Upper lobe of left lung (tissue), 4 donors: Measurements from ENCODE around the gene SLC16A9.

Experiments used
- EP300 ChIP-seq, 4 donors: sonication (generic); formaldehyde crosslinking; IDR thresholded peaks; one replicate each; pipeline ENCODE4 v1.5.1; 2017; ENCODE audit warnings: antibody characterized with exemption in 4 of 4, control low read depth in 2 of 4
- POLR2A ChIP-seq, 4 donors: fragments of 450-650 bp; IDR thresholded peaks; one replicate each; pipeline ENCODE4 v1.5.1; 2016 to 2017; ENCODE audit warnings: antibody characterized with exemption in 4 of 4, mild to moderate bottlenecking in 2 of 4
- POLR2AphosphoS5 ChIP-seq, 2 donors: sonication (generic); formaldehyde crosslinking; IDR thresholded peaks; one replicate each; pipeline ENCODE4 v1.5.1; 2017; ENCODE audit warnings: antibody characterized with exemption in 2 of 2
- TF ChIP-seq, protein P1 (sequence below), 6 experiments: fragments of 450-650 bp in 4 of 6; fragments of 200-600 bp in 2 of 6; sonication (generic) in 2 of 6; IDR thresholded peaks; one replicate each; pipeline ENCODE4 v1.5.1; 2016 to 2019; ENCODE audit warnings: antibody characterized with exemption in 6 of 6

DNA sequence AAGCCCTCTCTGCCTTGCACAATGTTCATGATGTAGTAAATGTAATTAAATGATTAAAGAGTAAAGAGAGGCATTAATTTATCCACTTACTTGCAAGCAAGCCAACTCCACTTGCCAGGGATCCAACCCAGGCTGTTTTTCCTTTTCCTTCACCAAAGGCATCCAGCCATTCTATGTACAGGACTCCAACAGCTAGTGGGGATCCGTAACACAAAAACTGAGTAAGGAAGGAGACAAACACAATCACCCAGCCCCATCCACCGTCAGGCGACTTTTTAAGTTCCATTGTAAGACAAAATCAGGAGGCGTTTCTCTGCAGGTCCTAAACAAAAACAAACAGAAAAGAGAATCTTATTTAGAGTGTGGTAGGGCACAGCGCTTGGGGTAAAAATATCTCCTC is 25.6 kb downstream of the SLC16A9 start:
- TF ChIP-seq POLR2A (IDR thresholded peaks at IDR 0.05) = no peak
- TF ChIP-seq, protein P1, sequence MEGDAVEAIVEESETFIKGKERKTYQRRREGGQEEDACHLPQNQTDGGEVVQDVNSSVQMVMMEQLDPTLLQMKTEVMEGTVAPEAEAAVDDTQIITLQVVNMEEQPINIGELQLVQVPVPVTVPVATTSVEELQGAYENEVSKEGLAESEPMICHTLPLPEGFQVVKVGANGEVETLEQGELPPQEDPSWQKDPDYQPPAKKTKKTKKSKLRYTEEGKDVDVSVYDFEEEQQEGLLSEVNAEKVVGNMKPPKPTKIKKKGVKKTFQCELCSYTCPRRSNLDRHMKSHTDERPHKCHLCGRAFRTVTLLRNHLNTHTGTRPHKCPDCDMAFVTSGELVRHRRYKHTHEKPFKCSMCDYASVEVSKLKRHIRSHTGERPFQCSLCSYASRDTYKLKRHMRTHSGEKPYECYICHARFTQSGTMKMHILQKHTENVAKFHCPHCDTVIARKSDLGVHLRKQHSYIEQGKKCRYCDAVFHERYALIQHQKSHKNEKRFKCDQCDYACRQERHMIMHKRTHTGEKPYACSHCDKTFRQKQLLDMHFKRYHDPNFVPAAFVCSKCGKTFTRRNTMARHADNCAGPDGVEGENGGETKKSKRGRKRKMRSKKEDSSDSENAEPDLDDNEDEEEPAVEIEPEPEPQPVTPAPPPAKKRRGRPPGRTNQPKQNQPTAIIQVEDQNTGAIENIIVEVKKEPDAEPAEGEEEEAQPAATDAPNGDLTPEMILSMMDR (IDR thresholded peaks at IDR 0.05) = no peak
- no peak for TF ChIP-seq POLR2AphosphoS5 (IDR thresholded peaks at IDR 0.05)
- no peak for TF ChIP-seq EP300 (IDR thresholded peaks at IDR 0.05)
